Vagina (tissue), 2 donors: ENCODE measurements around the gene TBCE.

Experiments used
- POLR2AphosphoS5 ChIP-seq, 2 donors: sonication (generic); formaldehyde crosslinking; IDR thresholded peaks; one replicate each; pipeline ENCODE4 v1.9.0; 2017; ENCODE audit warnings: antibody characterized with exemption in 2 of 2, mild to moderate bottlenecking in 2 of 2, low read depth in 1 of 2; ENCODE audit not compliant: insufficient read depth in 1 of 2
- TF ChIP-seq, protein P1 (sequence below), 3 experiments: fragments of 450-650 bp in 2 of 3; fragments of 200-600 bp in 1 of 3; sonication (generic) in 1 of 3; IDR thresholded peaks; one replicate each; pipeline ENCODE4 v1.5.1; 2017 to 2019; ENCODE audit warnings: antibody characterized with exemption in 3 of 3, mild to moderate bottlenecking in 2 of 3, moderate library complexity in 2 of 3

GRCh38 chr1:235326719-235327558, 40.3 kb upstream of the TBCE start:
- TF ChIP-seq, protein P1, sequence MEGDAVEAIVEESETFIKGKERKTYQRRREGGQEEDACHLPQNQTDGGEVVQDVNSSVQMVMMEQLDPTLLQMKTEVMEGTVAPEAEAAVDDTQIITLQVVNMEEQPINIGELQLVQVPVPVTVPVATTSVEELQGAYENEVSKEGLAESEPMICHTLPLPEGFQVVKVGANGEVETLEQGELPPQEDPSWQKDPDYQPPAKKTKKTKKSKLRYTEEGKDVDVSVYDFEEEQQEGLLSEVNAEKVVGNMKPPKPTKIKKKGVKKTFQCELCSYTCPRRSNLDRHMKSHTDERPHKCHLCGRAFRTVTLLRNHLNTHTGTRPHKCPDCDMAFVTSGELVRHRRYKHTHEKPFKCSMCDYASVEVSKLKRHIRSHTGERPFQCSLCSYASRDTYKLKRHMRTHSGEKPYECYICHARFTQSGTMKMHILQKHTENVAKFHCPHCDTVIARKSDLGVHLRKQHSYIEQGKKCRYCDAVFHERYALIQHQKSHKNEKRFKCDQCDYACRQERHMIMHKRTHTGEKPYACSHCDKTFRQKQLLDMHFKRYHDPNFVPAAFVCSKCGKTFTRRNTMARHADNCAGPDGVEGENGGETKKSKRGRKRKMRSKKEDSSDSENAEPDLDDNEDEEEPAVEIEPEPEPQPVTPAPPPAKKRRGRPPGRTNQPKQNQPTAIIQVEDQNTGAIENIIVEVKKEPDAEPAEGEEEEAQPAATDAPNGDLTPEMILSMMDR (IDR thresholded peaks at IDR 0.05), result no peak
- no peak for TF ChIP-seq POLR2AphosphoS5 (IDR thresholded peaks at IDR 0.05; ENCODE audit: insufficient read depth in 1 of 2, low read depth in 1 of 2)
